ENCODE data around the gene PPDPF. TPM values are rescaled to one million over a fixed set of nuclear protein-coding genes. Genes with fewer than 3 reads are reported as not detected.

Gene PPDPF
- total and polyA plus RNA-seq, 12 donors, result 186 to 433 (median 270) TPM

GRCh38 chr20:63525971-63526370 lies 5.4 kb downstream of the PPDPF start:
- 26 to 38% methylated on average over 2 of the region's 2 CpGs for WGBS, 2 donors
- DNase-seq, result no peak
- no peaks in the 10 kb centered on the region for H3K27me3 ChIP-seq
- H3K9me3 ChIP-seq, result peaks cover 0 to 7% (median 0%) of the 10 kb centered on the region in 11 donors
- H3K4me1 ChIP-seq, result peaks cover 14 to 23% (median 17%) of the 10 kb centered on the region in 9 donors
- no peak overlapping the region for H3K27ac ChIP-seq
- no peak for ATAC-seq
- intact Hi-C loops (cut with DNase I), result loop anchor here in 3 of 10 donors (5.0 to 10.0 kb wide), 2 partner anchors 81 to 101 kb away; partner anchors contain the start of gene GMEB2 (in 1 of the 3)
- no peak for TF ChIP-seq CTCF (IDR thresholded peaks at IDR 0.05)
- no peak overlapping the region for H3K4me3 ChIP-seq
- peaks cover 0 to 23% (median 4%) of the 10 kb centered on the region in 9 donors for H3K36me3 ChIP-seq

GRCh38 chr20:63527184-63527583 lies 6.6 kb downstream of the PPDPF start:
- DNase-seq (no peak), ATAC-seq (no peak)
- TF ChIP-seq CTCF (IDR thresholded peaks at IDR 0.05), result no peak
- Histone ChIP-seq H3K4me1 (peaks cover 4 to 12% (median 9%) of the 10 kb centered on the region in 9 donors), H3K9me3 (peaks cover 0 to 7% (median 0%) of the 10 kb centered on the region in 11 donors), H3K4me3 (no peak overlapping the region), H3K27me3 (no peaks in the 10 kb centered on the region), H3K36me3 (peaks cover 0 to 17% (median 4%) of the 10 kb centered on the region in 9 donors), H3K27ac (no peak overlapping the region)
- intact Hi-C loops (cut with DNase I), result loop anchor here in 3 of 10 donors (5.0 to 10.0 kb wide), 2 partner anchors 82 to 100 kb away; partner anchors contain the start of gene GMEB2 (in 1 of the 3)
- WGBS, 2 donors, result 89 to 92% methylated on average over 9 of the region's 9 CpGs

- TF ChIP-seq CTCF (IDR thresholded peaks at IDR 0.05), result no peak
- H3K9me3 ChIP-seq, result no peaks in the 10 kb centered on the region
- WGBS, 2 donors, result 81 to 83% methylated on average over 27 of the region's 27 CpGs
- no peak overlapping the region for H3K4me3 ChIP-seq
- DNase-seq, result no peak
- ATAC-seq, result peak in 5 of 8 donors; percentile 7 to 20 (median 14)
- no peaks in the 10 kb centered on the region for H3K4me1 ChIP-seq
- peaks cover 0 to 12% (median 8%) of the 10 kb centered on the region in 7 donors for H3K27me3 ChIP-seq
- no peak overlapping the region for H3K27ac ChIP-seq
- intact Hi-C loops (cut with DNase I), result loop anchor here in 3 of 10 donors (5.0 to 10.0 kb wide), 2 partner anchors 85 to 98 kb away; partner anchors contain the start of gene GMEB2 (in 1 of the 3)
- no peaks in the 10 kb centered on the region for H3K36me3 ChIP-seq
Observed at GRCh38 chr20:63529180-63529860, 8.8 kb downstream of the PPDPF start.

GRCh38 chr20:63529861-63530787 lies 9.6 kb downstream of the PPDPF start:
- no peak overlapping the region for H3K27ac ChIP-seq
- intact Hi-C loops (cut with DNase I), result loop anchor here in 5 of 10 donors (5.0 to 10.0 kb wide), 3 partner anchors 85 to 335 kb away; partner anchors contain the start of genes ABHD16B (in 3 of the 5), TPD52L2 (in 3 of the 5) and GMEB2 (in 1 of the 5)

More at GRCh38 chr20:63529861-63530787, 9.6 kb downstream of the PPDPF start:
- Histone ChIP-seq H3K4me1 (peaks cover 0 to 7% (median 0%) of the 10 kb centered on the region in 9 donors), H3K4me3 (no peak overlapping the region), H3K36me3 (no peaks in the 10 kb centered on the region), H3K27me3 (peaks cover 0 to 20% (median 16%) of the 10 kb centered on the region in 7 donors), H3K9me3 (no peaks in the 10 kb centered on the region)
- no peak for TF ChIP-seq CTCF (IDR thresholded peaks at IDR 0.05)
- ATAC-seq (peak in 1 of 8 donors; percentile 18), DNase-seq (no peak)
- 70 to 75% methylated on average over 35 to 39 of the region's 39 CpGs for WGBS, 2 donors

All from heart right ventricle (tissue), 16 donors.